K562 (cell line): ENCODE data around the gene COX6A1.

Experiments
- CHD2 ChIP-seq: IDR thresholded peaks from 2 replicates; pipeline ENCODE4 v1.6.1; 2011; ENCODE audit warnings: low read depth, low read length
- ZC3H11A ChIP-seq: IDR thresholded peaks from 2 replicates; pipeline ENCODE4 v1.6.1; 2012; ENCODE audit warnings: low read depth, low read length, improper control_type of control experiment
- TF ChIP-seq, protein P1 (sequence below): sonication (generic); formaldehyde crosslinking; IDR thresholded peaks from 2 replicates; pipeline ENCODE4 v1.8.0; 2022; ENCODE audit warnings: mild to moderate bottlenecking, missing genetic modification reagents
- TF ChIP-seq, protein P2 (sequence below): fragments of 250-450 bp; sonication (Bioruptor Pico); IDR thresholded peaks from 2 replicates; pipeline ENCODE4 v1.5.0; 2020; ENCODE audit warnings: mild to moderate bottlenecking

GRCh38 chr12:120470150-120470784 lies 32.4 kb downstream of the COX6A1 start:
- TF ChIP-seq CHD2 (no peak), ZC3H11A (no peak)
- TF ChIP-seq, protein P1, sequence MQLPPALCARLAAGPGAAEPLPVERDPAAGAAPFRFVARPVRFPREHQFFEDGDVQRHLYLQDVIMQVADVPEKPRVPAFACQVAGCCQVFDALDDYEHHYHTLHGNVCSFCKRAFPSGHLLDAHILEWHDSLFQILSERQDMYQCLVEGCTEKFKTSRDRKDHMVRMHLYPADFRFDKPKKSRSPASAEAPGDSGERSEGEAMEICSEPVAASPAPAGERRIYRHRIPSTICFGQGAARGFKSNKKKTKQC (CRISPR knock-in tag), result no peak
- TF ChIP-seq, protein P2, sequence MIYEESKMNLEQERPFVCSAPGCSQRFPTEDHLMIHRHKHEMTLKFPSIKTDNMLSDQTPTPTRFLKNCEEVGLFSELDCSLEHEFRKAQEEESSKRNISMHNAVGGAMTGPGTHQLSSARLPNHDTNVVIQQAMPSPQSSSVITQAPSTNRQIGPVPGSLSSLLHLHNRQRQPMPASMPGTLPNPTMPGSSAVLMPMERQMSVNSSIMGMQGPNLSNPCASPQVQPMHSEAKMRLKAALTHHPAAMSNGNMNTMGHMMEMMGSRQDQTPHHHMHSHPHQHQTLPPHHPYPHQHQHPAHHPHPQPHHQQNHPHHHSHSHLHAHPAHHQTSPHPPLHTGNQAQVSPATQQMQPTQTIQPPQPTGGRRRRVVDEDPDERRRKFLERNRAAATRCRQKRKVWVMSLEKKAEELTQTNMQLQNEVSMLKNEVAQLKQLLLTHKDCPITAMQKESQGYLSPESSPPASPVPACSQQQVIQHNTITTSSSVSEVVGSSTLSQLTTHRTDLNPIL (CRISPR knock-in tag), result no peak
